ENCODE results near the gene HDAC4. TPM values are rescaled to one million over a fixed set of nuclear protein-coding genes. Genes with fewer than 3 reads are reported as not detected.

HDAC4 gene
- total and polyA plus RNA-seq, 10 of the 15 experiments (the other 5 are each of a cell fraction or from before 2014, with no cell fraction given): 0.22 to 15.7 (median 4.8) TPM

GRCh38 chr2:239087046-239087710, 313.6 kb downstream of the HDAC4 start:
- H3K4me3 ChIP-seq: no peak overlapping the region
- ATAC-seq (no peak), FAIRE-seq (no peak), DNase-seq (ENCODE audit: low read depth, low spot score) (no peak)
- no peaks in the 10 kb centered on the region for H3K4me1 ChIP-seq (ENCODE audit: control insufficient read depth, insufficient read depth, low read length)
- TF ChIP-seq SRF (IDR thresholded peaks at IDR 0.05; ENCODE audit: low read depth in 2 of 2, low read length in 2 of 2): no peak
- TF ChIP-seq STAT3 (IDR thresholded peaks at IDR 0.05; ENCODE audit: low read depth, low read length): no peak
- no peak for TF ChIP-seq HDAC2 (IDR thresholded peaks at IDR 0.05)
- no peak for TF ChIP-seq IRF5 (IDR thresholded peaks at IDR 0.05; ENCODE audit: borderline replicate concordance)
- TF ChIP-seq CBX5 (IDR thresholded peaks at IDR 0.05; ENCODE audit: low read depth): no peak
- CTCF ChIA-PET: no interaction called here
- no peak overlapping the region for H3K4me2 ChIP-seq (ENCODE audit: control insufficient read depth, insufficient read depth)
- 84% methylated on average over 21 of the region's 21 CpGs for WGBS (ENCODE audit: insufficient coverage, insufficient replicate concordance, low lambda C conversion rate, missing lambda C conversion rate)
- in situ Hi-C loops (cut with MboI) (no loop called here), intact Hi-C loops (cut with micrococcal nuclease; ENCODE audit: unreplicated experiment) (no loop called here)
- no peaks in the 10 kb centered on the region for H3K27me3 ChIP-seq (replicated peaks in 1 of 2; ENCODE audit: control insufficient read depth in 2 of 2, insufficient read depth in 2 of 2, low read length in 1 of 2)
- no peaks in the 10 kb centered on the region for H3K9me3 ChIP-seq (replicated peaks; ENCODE audit: control insufficient read depth, insufficient read depth, low read length)
- no peak overlapping the region for H2AFZ ChIP-seq (ENCODE audit: control insufficient read depth, low read depth, low read length)
- H4K20me1 ChIP-seq (ENCODE audit: control insufficient read depth, insufficient read depth): no peaks in the 10 kb centered on the region
- H3K27ac ChIP-seq (ENCODE audit: control insufficient read depth, insufficient read depth): no peak overlapping the region
- H3K36me3 ChIP-seq (ENCODE audit: control insufficient read depth in 2 of 2, insufficient read depth in 2 of 2, low read length in 1 of 2): no peaks in the 10 kb centered on the region
- no TSS peak for BruUV-seq (replicated peaks)
- no peak overlapping the region for H3K9ac ChIP-seq (ENCODE audit: control insufficient read depth, insufficient read depth, low read length)
- H3K79me2 ChIP-seq (ENCODE audit: control insufficient read depth, insufficient read depth, low read length): no peaks in the 10 kb centered on the region
- RAD21 ChIA-PET (ENCODE audit: unreplicated experiment): no interaction called here
- SMC1A ChIA-PET (ENCODE audit: uncharacterized antibody, unreplicated experiment): no interaction called here
- POLR2A ChIA-PET: no interaction called here

GRCh38 chr2:239086325-239087020, 314.3 kb downstream of the HDAC4 start:
- BruUV-seq (replicated peaks): no TSS peak
- ATAC-seq (no peak), DNase-seq (ENCODE audit: low read depth, low spot score) (no peak), FAIRE-seq (no peak)
- ChIA-PET RAD21 (ENCODE audit: unreplicated experiment) (no interaction called here), SMC1A (ENCODE audit: uncharacterized antibody, unreplicated experiment) (no interaction called here), POLR2A (no interaction called here), CTCF (no interaction called here)
- intact Hi-C loops (cut with micrococcal nuclease; ENCODE audit: unreplicated experiment): no loop called here
- Histone ChIP-seq H3K27ac (ENCODE audit: control insufficient read depth, insufficient read depth) (no peak overlapping the region), H3K4me1 (ENCODE audit: control insufficient read depth, insufficient read depth, low read length) (no peaks in the 10 kb centered on the region), H3K79me2 (ENCODE audit: control insufficient read depth, insufficient read depth, low read length) (no peaks in the 10 kb centered on the region), H3K4me2 (ENCODE audit: control insufficient read depth, insufficient read depth) (no peak overlapping the region), H2AFZ (ENCODE audit: control insufficient read depth, low read depth, low read length) (no peak overlapping the region), H3K4me3 (no peak overlapping the region), H3K9ac (ENCODE audit: control insufficient read depth, insufficient read depth, low read length) (no peak overlapping the region), H3K27me3 (replicated peaks in 1 of 2; ENCODE audit: control insufficient read depth in 2 of 2, insufficient read depth in 2 of 2, low read length in 1 of 2) (no peaks in the 10 kb centered on the region), H3K9me3 (replicated peaks; ENCODE audit: control insufficient read depth, insufficient read depth, low read length) (no peaks in the 10 kb centered on the region), H3K36me3 (ENCODE audit: control insufficient read depth in 2 of 2, insufficient read depth in 2 of 2, low read length in 1 of 2) (no peaks in the 10 kb centered on the region), H4K20me1 (ENCODE audit: control insufficient read depth, insufficient read depth) (no peaks in the 10 kb centered on the region)
- in situ Hi-C loops (cut with MboI): no loop called here
- 91% methylated on average over 28 of the region's 28 CpGs for WGBS (ENCODE audit: insufficient coverage, insufficient replicate concordance, low lambda C conversion rate, missing lambda C conversion rate)
- TF ChIP-seq WRNIP1 (IDR thresholded peaks at IDR 0.05; ENCODE audit: borderline replicate concordance, low read depth, low read length) (no peak), CREM (IDR thresholded peaks at IDR 0.05; ENCODE audit: low read depth) (no peak), CHD1 (IDR thresholded peaks at IDR 0.05; ENCODE audit: low read depth, low read length) (no peak), BCL3 (IDR thresholded peaks at IDR 0.05; ENCODE audit: borderline replicate concordance, insufficient read depth, low read depth, low read length, poor library complexity, severe bottlenecking) (no peak), SREBF1 (IDR thresholded peaks at IDR 0.05; ENCODE audit: low read length) (no peak), BRCA1 (IDR thresholded peaks at IDR 0.05; ENCODE audit: low read depth, low read length) (no peak), TARDBP (IDR thresholded peaks at IDR 0.05; ENCODE audit: borderline replicate concordance) (no peak), CTCF (IDR thresholded peaks at IDR 0.05 in 2 of 3, conservative IDR thresholded peaks at IDR 0.05 in 1 of 3; ENCODE audit: control insufficient read depth in 2 of 3, extremely low read depth in 1 of 3, insufficient read depth in 1 of 3, low read depth in 3 of 3, low read length in 3 of 3) (no peak)

Data from GM12878 (cell line).